Measurements from ENCODE around the gene PIP5K1C.
A peak's percentile ranks its signal among the peaks of the same experiment; 100 is the strongest.
"Not testable (repeated sequence)": the region's sequence is repeated elsewhere in the genome, so short reads cannot be mapped to it uniquely, and the experiment has no call there.

Gene PIP5K1C

DNA sequence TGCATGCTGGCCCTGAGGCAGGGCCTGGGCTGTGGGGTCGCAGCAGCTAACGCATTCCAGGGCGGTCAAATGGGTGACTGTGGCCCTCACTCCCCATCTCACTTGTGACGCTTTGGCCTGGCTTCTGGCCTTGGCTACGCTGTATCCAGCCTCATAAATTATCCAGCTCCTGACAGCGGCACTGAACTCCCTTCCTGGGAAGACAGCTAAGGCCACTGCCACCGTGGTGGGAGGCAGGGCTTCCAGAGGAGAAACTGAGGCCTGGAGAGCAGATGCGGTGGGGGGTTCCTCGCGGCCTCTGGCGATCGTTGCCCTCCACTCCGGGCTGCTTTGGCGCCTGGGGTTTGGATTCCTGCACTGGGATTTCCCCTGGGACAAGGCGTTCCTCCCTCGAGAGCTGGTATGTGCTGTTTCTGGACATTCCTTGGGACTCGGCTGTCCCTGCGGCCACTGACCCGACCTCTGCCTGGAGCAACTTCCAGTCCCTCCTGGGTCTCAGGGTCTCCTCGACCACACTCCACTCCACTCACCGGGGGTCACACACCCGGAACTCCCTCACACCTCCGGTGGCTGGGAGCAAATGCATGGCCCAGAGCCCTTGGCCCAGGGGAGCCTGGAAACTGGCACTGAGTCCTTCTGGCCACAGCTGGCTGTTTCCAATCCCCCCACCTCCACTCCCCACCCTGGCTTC is 97.0 kb downstream of the PIP5K1C start:
- DNase-seq (ENCODE audit: extremely low read depth in 1 of 2, low read depth in 1 of 2): no peak

DNA sequence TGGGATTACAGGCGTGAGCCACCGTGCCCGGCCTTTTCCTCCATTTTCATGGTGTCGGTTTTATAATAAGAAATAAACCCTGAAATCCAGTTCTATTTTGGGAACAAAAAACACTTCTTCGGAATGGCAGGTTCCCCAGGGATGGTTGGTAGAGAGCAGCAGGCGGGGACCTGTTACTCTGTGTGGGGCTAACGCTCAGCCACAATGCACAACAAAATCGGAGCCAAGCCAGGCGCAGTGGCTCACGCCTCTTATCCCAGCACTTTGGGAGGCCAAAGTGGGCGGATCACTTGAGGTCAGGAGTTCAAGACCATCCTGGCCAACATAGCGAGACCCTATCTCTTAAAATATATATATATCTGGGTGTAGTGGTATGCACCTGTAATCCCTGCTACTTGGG is 99.2 kb downstream of the PIP5K1C start:
- DNase-seq (ENCODE audit: extremely low read depth in 1 of 2, low read depth in 1 of 2): no peak

DNA sequence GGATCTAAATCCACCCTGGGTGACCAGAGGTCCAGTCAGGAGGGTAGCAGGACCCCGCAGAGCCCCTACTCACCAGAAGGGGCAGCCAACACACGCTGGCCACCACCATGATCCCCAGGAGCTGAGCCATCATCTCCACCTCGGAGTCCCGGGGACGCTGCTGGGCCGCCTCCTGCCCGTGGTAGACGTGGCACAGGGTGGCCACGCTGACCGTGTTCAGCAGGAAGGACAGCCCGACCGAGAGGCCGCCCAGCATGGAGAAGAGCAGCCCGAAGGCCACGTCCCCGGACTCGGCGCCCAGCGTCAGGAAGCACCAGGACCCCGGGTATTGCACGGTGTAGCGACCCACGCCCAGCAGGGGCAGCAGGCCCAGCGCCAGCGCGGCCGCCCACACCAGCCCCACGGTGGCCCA is 100.5 kb downstream of the PIP5K1C start:
- DNase-seq (ENCODE audit: extremely low read depth in 1 of 2, low read depth in 1 of 2): no peak

DNA sequence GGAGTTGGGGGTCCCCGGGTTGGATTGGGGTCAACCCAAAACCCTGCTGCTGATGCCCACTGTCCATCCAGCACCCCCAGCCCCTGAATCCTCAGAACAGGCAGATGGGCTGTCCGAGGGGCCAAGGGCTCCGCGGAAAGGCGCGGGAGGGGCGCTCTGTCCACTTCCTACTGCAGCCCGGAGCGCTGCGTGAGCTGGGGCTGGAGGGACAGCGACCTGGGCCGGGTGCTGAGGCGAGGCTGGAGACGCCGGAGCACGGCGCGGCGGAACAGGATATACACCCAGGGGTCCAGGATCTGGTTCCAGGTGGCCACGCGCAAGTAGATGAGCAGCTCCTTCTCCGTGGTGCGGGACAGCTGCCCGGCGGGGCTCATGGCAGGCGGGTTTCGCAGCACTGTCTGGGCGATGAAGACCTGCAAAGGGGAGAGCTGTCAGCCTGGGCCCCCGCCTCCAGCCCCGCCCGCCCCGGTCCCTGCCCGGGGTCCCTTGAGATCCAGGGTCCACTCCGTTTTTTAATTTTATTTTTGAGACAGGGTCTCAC is 104.7 kb downstream of the PIP5K1C start:
- DNase-seq (ENCODE audit: extremely low read depth in 1 of 2, low read depth in 1 of 2): no peak

DNA sequence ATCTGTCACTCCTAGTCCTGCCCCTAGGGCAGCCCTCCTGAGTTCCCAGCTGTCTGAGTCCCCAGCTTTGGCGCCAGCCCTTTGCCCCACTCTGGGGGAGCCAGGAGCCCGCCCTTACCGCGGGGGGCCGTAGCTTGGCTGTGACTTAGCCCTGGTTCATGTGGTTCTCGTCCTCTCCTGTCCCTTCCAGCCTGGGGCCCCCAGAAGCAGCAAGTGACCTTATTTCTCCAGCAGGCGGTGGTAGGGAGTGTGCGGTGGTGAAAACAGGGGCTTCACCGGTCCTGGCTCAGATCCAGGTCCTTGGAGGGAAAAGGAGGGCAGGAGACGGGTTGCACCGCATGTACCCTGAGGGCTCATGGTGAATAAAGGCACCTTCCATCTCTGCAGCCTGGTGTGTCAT is 107.1 kb downstream of the PIP5K1C start:
- DNase-seq (ENCODE audit: extremely low read depth in 1 of 2, low read depth in 1 of 2): no peak

DNA sequence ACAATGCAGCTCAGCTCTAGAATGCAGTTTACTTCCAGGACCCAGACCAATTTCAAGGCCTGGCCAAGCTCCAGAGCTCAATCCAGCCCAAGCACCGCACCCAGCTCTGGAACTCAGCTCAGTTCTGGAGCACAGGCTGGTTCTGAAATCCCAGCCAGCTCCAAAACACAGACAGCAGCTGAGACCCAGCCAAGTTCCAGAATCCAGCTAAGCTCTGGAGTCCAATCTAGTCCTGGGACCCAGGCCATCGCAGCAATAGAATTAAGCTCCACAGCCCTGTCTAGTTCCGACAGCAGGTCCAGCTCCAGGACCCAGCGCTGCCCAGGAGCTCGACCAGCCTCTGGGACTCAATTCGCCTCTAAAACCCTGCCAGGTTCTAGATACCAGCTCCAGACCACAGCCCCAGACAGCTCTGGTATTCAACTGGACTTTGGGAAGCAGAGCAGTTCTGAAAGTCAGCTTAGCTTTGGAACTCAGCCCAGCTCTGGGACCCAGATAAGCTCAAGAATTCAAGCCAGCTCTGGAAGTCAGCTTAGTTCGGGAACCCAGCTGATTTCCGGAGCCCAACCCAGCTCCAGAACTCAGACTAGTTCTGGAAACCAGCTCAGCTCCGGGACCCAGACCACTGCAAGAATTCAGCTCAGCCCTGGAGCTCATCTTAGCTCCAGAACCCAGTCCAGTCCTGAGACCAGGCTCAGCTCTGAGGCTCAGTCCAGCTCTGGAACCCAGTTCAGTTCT is 108.2 kb downstream of the PIP5K1C start:
- DNase-seq (ENCODE audit: extremely low read depth in 1 of 2, low read depth in 1 of 2): no peak

DNA sequence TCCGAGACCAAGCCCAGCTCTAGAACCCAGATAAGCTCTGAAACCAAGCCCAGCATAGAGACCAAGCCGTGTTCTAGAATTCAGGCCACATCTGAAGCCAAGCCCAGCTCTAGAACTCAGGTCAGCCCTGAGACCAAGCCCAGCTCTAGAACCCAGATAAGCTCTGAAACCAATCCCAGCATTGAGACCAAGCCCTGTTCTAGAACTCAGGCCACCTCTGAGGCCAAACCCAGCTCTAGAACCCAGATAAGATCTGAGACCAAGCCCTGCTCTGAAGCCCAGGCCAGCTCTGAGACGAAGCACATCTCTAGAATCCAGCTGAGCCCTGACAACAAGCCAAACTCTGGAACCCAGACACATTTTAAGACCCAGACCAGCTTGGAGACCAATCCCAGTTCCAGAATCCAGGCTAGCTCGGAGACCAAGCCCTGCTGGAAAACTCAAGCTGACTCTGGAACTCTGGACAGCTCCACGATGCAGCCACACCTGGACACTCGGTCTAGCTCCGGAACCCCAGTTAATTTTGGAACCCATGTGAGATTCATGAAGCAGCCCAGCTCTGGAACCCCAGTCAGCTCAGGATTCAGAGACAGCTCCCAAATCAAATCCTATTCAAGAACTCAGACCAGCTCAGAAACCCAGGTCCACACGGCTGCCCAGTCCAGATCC is 109.1 kb downstream of the PIP5K1C start:
- DNase-seq (ENCODE audit: extremely low read depth in 1 of 2, low read depth in 1 of 2): no peak

DNA sequence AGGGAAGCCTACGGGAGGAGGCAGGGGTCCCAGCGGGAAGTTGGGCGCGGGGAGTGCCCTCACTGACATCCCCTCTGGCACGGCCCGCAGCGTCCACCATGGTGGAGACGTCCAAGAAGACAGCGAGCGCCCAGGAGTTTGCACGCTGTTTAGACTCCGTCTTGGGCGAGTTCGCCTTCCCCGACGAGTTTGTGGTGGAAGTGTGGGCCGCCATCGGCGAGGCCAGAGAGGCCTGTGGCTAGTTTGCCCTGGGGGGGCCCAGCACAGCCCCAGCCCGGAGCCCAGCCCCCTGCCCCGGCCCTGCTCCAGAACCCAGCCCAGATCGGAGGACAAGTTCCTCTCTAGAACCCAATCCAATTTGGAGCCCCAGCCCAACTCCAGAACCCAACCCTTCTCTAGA is 110.3 kb downstream of the PIP5K1C start:
- DNase-seq (ENCODE audit: extremely low read depth in 1 of 2, low read depth in 1 of 2): no peak

DNA sequence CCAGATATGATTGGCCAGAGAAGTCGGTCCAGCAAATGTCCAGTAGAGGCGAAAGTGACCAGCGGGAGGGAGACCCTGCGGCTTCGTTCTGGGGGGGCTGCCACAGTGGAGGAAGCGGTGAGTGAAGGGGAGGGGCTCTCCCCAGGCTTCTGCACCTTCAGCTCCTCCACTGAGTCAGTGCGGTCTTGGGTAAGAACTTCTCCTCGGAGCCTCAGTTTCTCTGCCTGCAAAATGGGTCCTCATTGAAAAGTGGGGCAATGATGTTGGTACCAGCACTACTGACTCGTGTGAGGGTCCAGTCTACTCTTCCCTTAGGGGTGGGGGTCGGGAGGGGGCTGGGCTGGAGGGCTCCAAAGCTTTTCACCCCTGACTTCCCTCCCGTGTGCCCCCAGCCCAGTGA is 110.8 kb downstream of the PIP5K1C start:
- no peak for DNase-seq (ENCODE audit: extremely low read depth in 1 of 2, low read depth in 1 of 2)

DNA sequence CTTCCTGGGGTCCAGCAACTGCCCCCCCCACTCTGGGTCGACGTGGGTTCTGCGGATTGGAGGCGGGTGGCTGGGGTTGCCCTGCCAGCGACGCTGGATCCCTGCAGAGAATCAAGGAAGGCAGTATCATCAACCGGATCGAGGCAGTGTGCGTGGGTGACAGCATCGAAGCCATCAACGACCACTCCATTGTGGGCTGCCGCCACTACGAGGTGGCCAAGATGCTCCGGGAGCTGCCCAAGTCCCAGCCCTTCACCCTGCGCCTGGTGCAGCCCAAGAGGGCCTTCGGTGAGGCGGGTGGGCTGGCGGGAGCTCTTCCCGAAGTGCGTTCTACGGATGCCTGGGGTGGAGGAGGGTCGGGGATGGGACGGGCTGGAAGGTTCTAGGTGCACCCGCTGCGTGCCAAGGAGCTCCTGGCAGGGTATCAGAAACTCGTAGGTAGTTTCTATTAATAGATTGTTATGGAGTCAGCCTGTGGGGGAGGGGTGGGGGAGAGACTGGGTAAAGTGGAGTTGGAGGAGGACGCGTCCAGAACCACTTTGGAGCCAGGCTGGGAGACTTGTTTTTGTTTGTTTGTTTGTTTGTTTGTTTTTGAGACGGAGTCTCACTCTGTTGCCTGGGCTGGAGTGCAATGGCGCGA is 113.4 kb downstream of the PIP5K1C start:
- no peak for DNase-seq (ENCODE audit: extremely low read depth in 1 of 2, low read depth in 1 of 2)

DNA sequence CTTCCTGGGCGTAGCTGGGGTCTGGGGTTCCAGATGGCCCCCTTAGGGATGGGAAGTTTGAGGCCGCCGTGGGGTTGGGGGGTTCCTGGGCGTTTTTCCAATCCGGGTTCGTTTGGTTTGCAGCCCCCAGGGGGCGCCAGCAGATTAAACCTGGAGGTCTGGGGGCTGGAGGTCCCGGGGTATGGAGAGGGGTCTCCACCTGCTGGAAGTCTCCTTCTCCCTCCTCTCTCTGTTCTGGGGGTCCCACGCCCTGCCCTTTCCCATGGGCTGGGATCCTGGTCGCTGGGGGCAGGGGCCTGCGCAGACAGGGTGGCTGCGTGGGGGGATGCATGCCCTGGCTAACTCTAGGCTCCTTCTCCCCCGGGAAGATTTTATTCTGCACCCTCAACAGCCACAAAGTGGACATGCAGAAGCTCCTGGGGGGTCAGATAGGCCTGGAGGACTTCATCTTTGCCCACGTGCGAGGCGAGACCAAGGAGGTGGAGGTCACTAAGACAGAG is 114.1 kb downstream of the PIP5K1C start:
- peak in 1 of 2 donors; percentile 43 for DNase-seq (ENCODE audit: extremely low read depth in 1 of 2, low read depth in 1 of 2)

DNA sequence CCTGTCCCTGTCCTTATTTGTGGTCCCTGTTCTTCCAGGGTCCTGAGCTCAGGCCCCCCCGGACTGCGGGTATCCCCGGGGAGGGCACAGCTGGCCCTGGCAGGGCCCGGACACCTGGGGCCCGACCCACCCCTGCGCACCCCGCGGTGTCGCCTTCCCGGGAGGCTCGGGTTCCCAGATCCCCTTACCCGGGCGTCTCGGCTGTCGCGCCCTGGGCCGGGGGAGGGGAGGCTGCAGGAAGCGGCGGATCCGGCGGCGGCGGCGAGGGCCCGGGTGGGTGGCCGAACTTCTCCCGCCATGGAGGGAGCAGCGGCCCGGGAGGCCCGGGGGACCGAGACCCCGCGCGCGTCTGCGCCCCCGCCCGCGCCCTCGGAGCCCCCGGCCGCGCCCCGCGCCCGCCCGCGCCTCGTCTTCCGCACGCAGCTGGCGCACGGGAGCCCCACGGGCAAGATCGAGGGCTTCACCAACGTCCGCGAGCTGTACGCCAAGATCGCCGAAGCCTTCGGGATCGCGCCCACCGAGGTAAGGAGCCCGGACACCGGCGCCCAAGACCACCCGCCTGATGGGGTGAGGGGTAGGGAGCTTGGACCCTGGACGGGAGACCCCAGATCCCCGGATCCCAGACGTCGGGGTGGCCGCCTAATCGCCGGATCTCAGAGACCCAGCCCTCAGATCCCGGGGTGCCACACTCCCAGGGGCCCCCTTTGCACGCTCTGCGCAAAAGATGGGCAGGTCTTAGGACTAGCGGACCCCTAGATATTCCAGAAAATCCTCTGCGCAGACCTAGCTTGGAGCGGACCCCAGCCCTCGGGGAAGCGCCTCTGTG is 114.8 kb downstream of the PIP5K1C start, which contains the start of gene GIPC3:
GIPC3 (plus strand) TSS at position 178 of the 826 bp plus-strand sequence; CDS start at position 298, 120 bp downstream.
- no peak for DNase-seq (ENCODE audit: extremely low read depth in 1 of 2, low read depth in 1 of 2)

DNA sequence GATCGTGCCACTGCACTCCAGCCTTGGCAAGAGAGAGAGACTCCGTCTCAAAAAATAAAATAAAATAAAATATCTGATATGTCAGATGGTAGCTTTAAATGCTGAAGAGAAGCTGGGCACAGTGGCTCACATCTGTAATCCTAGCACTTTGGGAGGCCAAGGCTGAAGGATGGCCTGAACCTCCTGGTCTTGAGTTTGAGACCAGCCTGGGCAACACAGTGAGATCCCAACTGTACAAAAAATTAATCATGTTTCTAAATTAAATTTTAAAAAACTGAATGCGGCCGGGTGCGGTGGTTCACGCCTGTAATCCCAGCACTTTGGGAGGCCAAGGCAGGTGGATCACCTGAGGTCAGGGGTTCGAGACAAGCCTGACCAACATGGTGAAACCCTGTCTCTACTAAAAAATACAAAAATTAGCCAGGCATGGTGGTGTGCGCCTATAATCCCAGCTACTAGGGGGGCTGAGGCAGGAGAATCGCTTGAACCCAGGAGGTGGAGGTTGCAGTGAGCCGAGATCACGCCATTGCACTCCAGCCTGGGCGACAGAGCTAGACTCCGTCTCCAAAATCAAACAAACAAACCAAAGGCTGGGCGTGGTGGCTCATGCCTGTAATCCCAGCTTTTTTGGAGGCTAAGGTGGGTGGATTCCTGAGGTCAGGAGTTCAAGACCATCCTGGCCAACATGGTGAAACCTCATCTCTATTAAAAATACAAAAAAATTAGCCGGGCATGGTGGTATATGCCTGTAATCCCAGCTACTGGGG is 116.0 kb downstream of the PIP5K1C start:
- not testable (repeated sequence) for DNase-seq (ENCODE audit: extremely low read depth in 1 of 2, low read depth in 1 of 2)

DNA sequence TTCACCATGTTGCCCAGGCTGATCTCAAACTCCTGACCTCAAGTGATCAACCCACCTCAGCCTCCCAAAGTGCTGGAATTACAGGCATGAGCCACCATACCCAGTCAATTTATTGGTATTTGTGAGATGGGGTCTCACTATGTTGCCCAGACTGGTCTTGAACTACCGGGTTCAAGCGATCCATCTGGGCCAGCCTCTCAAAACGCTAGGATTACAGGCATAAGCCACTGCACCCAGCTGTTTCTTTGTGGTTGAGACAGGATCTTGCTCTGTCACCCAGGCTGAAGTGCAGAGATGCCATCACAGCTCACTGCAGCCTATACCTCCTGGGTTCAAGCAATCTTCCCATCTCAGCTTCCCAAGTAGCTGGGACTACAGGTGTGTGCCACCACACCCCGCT is 118.5 kb downstream of the PIP5K1C start:
- not testable (repeated sequence) for DNase-seq (ENCODE audit: extremely low read depth in 1 of 2, low read depth in 1 of 2)

Measured in activated CD8-positive, alpha-beta memory T cell treated with anti-CD3 and anti-CD28 coated beads for 1 hour (primary cell).